ENCODE data around the gene REG4. TPM values are rescaled to one million over a fixed set of nuclear protein-coding genes. Genes with fewer than 3 reads are reported as not detected.
"Not testable (repeated sequence)": the region's sequence is repeated elsewhere in the genome, so short reads cannot be mapped to it uniquely, and the experiment has no call there.

Gene REG4
- total and polyA plus RNA-seq, 7 donors, result 0.10 TPM; not detected in 6

- TF ChIP-seq, protein P1, sequence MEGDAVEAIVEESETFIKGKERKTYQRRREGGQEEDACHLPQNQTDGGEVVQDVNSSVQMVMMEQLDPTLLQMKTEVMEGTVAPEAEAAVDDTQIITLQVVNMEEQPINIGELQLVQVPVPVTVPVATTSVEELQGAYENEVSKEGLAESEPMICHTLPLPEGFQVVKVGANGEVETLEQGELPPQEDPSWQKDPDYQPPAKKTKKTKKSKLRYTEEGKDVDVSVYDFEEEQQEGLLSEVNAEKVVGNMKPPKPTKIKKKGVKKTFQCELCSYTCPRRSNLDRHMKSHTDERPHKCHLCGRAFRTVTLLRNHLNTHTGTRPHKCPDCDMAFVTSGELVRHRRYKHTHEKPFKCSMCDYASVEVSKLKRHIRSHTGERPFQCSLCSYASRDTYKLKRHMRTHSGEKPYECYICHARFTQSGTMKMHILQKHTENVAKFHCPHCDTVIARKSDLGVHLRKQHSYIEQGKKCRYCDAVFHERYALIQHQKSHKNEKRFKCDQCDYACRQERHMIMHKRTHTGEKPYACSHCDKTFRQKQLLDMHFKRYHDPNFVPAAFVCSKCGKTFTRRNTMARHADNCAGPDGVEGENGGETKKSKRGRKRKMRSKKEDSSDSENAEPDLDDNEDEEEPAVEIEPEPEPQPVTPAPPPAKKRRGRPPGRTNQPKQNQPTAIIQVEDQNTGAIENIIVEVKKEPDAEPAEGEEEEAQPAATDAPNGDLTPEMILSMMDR (IDR thresholded peaks at IDR 0.05), result no peak
- Histone ChIP-seq H3K27ac (no peak overlapping the region), H3K36me3 (ENCODE audit: insufficient read depth in 1 of 2, low read depth in 1 of 2) (no peaks in the 10 kb centered on the region), H3K9me3 (no peaks in the 10 kb centered on the region), H3K27me3 (ENCODE audit: insufficient read depth in 3 of 3, low read length in 2 of 3) (no peaks in the 10 kb centered on the region), H3K4me3 (no peak overlapping the region), H3K4me1 (no peaks in the 10 kb centered on the region)
- ATAC-seq (no peak), DNase-seq (no peak)
- intact Hi-C loops (cut with DNase I), result no loop called here
- WGBS, 3 donors, result 32 to 65% (median 44%) methylated on average over 4 of the region's 4 CpGs
Measured at GRCh38 chr1:119829625-119830024, 18.4 kb upstream of the REG4 start.

DNA sequence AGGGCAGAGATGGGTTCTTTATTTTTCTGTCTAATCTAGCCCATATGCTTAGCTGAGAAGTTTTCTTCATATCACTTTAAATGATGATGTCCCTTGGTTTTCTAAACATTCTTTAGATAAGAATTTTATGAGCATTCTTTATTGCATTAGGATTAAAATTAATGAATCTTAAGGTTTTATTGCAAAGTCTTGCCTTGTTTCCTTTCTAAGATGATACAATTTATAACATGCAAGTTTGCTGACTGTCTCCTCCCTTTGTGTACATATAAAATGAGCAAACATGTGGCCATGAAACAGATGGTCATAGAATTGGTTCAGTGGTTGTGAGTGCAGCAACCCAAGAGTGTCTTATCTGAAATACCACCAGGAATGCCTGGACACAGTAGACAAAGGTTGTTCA, 17.7 kb upstream of the REG4 start:
- H3K4me3 ChIP-seq; intact Hi-C loops (cut with DNase I); H3K36me3 ChIP-seq (ENCODE audit: insufficient read depth in 1 of 2, low read depth in 1 of 2); ATAC-seq; H3K27ac ChIP-seq; H3K4me1 ChIP-seq; H3K9me3 ChIP-seq; DNase-seq; H3K27me3 ChIP-seq (ENCODE audit: insufficient read depth in 3 of 3, low read length in 2 of 3): not testable (repeated sequence)

DNA sequence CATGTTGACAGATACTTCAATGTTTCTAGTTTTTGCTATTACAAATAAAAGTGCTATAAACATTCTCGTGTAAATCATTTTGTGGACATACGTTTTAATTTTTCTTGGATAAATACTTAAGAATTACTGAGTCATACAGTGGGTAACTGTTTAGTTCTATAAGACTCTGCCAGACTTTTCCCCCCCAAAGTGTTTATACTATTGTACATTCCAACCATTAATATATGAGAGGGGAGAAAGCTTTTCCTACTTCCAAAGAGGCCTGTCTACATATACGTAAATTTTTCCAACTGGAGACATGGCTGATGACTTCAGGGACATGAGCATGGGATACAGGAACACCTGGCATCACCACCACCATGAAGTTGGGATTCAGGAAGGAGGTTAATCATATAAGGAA, 17.0 kb upstream of the REG4 start:
- WGBS, 3 donors, result 88 to 93% (median 89%) methylated on average over 3 of the region's 3 CpGs

GRCh38 chr1:119827010-119827409, 15.8 kb upstream of the REG4 start:
- intact Hi-C loops (cut with DNase I), result no loop called here
- DNase-seq, result no peak
- no peaks in the 10 kb centered on the region for H3K9me3 ChIP-seq
- no peaks in the 10 kb centered on the region for H3K36me3 ChIP-seq (ENCODE audit: insufficient read depth in 1 of 2, low read depth in 1 of 2)
- TF ChIP-seq, protein P1 (IDR thresholded peaks at IDR 0.05), result no peak
- H3K4me1 ChIP-seq, result no peaks in the 10 kb centered on the region
- no peak overlapping the region for H3K4me3 ChIP-seq
- no peak overlapping the region for H3K27ac ChIP-seq
- no peak for ATAC-seq
- H3K27me3 ChIP-seq (ENCODE audit: insufficient read depth in 3 of 3, low read length in 2 of 3), result no peaks in the 10 kb centered on the region
- WGBS, 3 donors, result 59 to 74% (median 72%) methylated on average over 1 of the region's 1 CpG

More for the DNA sequence above, 17.0 kb upstream of the REG4 start:
- Histone ChIP-seq H3K9me3 (no peaks in the 10 kb centered on the region), H3K27ac (no peak overlapping the region), H3K36me3 (ENCODE audit: insufficient read depth in 1 of 2, low read depth in 1 of 2) (no peaks in the 10 kb centered on the region), H3K27me3 (ENCODE audit: insufficient read depth in 3 of 3, low read length in 2 of 3) (no peaks in the 10 kb centered on the region), H3K4me1 (no peaks in the 10 kb centered on the region), H3K4me3 (no peak overlapping the region)
- ATAC-seq (no peak), DNase-seq (no peak)
- TF ChIP-seq, protein P1 (IDR thresholded peaks at IDR 0.05), result no peak
- intact Hi-C loops (cut with DNase I), result no loop called here

- Histone ChIP-seq H3K27me3 (ENCODE audit: insufficient read depth in 3 of 3, low read length in 2 of 3) (no peaks in the 10 kb centered on the region), H3K9me3 (no peaks in the 10 kb centered on the region), H3K36me3 (ENCODE audit: insufficient read depth in 1 of 2, low read depth in 1 of 2) (no peaks in the 10 kb centered on the region), H3K4me1 (no peaks in the 10 kb centered on the region), H3K27ac (no peak overlapping the region), H3K4me3 (no peak overlapping the region)
- DNase-seq, result no peak
- TF ChIP-seq, protein P1 (IDR thresholded peaks at IDR 0.05), result no peak
- 35 to 47% (median 35%) methylated on average over 3 of the region's 3 CpGs for WGBS, 3 donors
- intact Hi-C loops (cut with DNase I), result no loop called here
- ATAC-seq, result no peak
Measured at GRCh38 chr1:119822406-119822805, 11.1 kb upstream of the REG4 start.
